ENCODE results near the gene CCNY. TPM values are rescaled to one million over a fixed set of nuclear protein-coding genes. Genes with fewer than 3 reads are reported as not detected.

CCNY gene
- total RNA-seq, 2 experiments from 2014 or later, result 47.0 to 51.5 TPM

DNA sequence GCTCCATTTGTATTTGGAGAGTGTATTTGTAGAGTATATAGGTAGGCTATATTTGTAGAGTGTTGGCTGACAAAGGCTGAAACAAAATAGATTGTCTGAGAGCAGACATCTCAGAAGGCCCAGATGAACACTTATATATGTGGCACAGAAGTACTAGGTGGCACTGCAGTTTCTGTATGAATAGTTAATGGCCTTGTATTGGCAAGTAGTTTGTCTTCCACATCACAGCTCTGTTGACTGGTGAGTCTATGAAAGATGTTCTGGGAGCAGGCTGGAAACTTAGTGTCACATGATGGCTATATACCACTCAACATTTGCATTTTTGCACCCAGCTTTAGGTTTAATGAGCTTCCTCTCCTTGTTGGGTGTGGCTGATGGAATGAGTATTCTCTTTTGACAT lies 51.9 kb downstream of the CCNY start:
- peaks cover 5% of the 10 kb centered on the region for H3K4me1 Mint-ChIP-seq
- H3K27me3 Mint-ChIP-seq, result no peaks in the 10 kb centered on the region
- H3K36me3 Mint-ChIP-seq, result peaks cover 19% of the 10 kb centered on the region
- no peak for DNase-seq
- H3K4me3 Mint-ChIP-seq, result no peak overlapping the region
- H3K9me3 Mint-ChIP-seq (ENCODE audit: low read depth), result peaks cover 14% of the 10 kb centered on the region
- ATAC-seq, result no peak
- CTCF ChIA-PET, result no interaction called here
- H3K27ac Mint-ChIP-seq, result no peak overlapping the region

- Mint-ChIP-seq H3K9me3 (ENCODE audit: low read depth) (peaks cover 14% of the 10 kb centered on the region), H3K27ac (no peak overlapping the region), H3K36me3 (peaks cover 19% of the 10 kb centered on the region), H3K4me1 (peaks cover 5% of the 10 kb centered on the region), H3K4me3 (no peak overlapping the region), H3K27me3 (no peaks in the 10 kb centered on the region)
- ATAC-seq, result no peak
- DNase-seq, result no peak
- CTCF ChIA-PET, result no interaction called here
Measured at GRCh38 chr10:35388682-35389081, 52.4 kb downstream of the CCNY start.

- Mint-ChIP-seq H3K4me1 (peaks cover 5% of the 10 kb centered on the region), H3K27me3 (no peaks in the 10 kb centered on the region)
- CTCF ChIA-PET, result no interaction called here
Measured at GRCh38 chr10:35390161-35390840, 54.0 kb downstream of the CCNY start.

GRCh38 chr10:35390843-35391152 lies 54.5 kb downstream of the CCNY start:
- DNase-seq (no peak), ATAC-seq (no peak)
- Mint-ChIP-seq H3K36me3 (peaks cover 19% of the 10 kb centered on the region), H3K4me1 (peaks cover 5% of the 10 kb centered on the region), H3K4me3 (no peak overlapping the region), H3K27ac (no peak overlapping the region), H3K9me3 (ENCODE audit: low read depth) (peaks cover 14% of the 10 kb centered on the region), H3K27me3 (no peaks in the 10 kb centered on the region)
- CTCF ChIA-PET, result no interaction called here

More at GRCh38 chr10:35390161-35390840, 54.0 kb downstream of the CCNY start:
- Mint-ChIP-seq H3K4me3 (no peak overlapping the region), H3K36me3 (peaks cover 19% of the 10 kb centered on the region), H3K27ac (no peak overlapping the region), H3K9me3 (ENCODE audit: low read depth) (peaks cover 14% of the 10 kb centered on the region)
- ATAC-seq (no peak), DNase-seq (no peak)

DNA sequence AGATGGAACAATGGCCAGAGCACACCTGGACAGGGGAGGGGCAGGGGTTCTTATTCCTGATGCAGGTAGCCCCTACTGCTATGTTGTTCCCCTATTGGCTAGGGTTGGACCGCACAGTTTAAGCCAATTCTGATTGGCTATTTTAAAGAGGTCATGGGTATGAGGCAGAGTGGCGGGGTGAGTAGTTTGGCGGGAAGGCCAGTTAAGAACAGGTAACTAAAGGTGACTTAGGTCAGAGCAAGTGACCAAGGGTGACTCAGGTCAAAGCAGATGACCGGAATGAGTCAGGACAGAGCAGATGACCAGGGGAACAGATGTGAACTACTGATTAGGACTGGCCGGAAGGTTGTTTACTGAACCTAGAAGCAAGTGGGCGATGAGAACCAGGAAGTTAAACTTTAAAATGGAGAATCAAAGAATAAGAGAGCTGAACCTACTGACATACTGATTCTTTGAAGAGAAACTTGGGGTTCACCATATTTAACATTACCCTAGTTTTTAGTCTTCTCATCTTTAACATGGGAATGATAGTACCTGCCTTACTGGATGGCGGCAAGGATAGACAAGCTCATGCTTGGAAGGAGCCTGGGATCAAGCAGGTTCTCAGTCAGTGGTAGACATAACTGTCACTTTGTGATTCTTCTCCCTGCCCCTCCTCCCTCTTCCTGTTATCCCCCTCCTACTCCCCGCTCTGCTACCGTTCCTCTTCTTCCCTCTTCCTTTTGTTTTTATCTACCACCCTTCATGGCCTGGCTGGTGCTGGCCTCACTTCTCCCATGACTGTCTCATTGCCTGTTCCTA lies 55.0 kb downstream of the CCNY start:
- Mint-ChIP-seq H3K27ac (no peak overlapping the region), H3K4me3 (no peak overlapping the region), H3K27me3 (no peaks in the 10 kb centered on the region), H3K9me3 (ENCODE audit: low read depth) (peaks cover 14% of the 10 kb centered on the region), H3K36me3 (peaks cover 19% of the 10 kb centered on the region), H3K4me1 (peaks cover 5% of the 10 kb centered on the region)
- no peak for ATAC-seq
- DNase-seq, result no peak
- CTCF ChIA-PET, result no interaction called here

GRCh38 chr10:35391954-35392262 lies 55.6 kb downstream of the CCNY start:
- Mint-ChIP-seq H3K27me3 (no peaks in the 10 kb centered on the region), H3K9me3 (ENCODE audit: low read depth) (peaks cover 14% of the 10 kb centered on the region), H3K27ac (no peak overlapping the region), H3K4me1 (peaks cover 1% of the 10 kb centered on the region), H3K36me3 (peaks cover 19% of the 10 kb centered on the region), H3K4me3 (no peak overlapping the region)
- CTCF ChIA-PET, result no interaction called here
- ATAC-seq, result no peak
- DNase-seq, result no peak

DNA sequence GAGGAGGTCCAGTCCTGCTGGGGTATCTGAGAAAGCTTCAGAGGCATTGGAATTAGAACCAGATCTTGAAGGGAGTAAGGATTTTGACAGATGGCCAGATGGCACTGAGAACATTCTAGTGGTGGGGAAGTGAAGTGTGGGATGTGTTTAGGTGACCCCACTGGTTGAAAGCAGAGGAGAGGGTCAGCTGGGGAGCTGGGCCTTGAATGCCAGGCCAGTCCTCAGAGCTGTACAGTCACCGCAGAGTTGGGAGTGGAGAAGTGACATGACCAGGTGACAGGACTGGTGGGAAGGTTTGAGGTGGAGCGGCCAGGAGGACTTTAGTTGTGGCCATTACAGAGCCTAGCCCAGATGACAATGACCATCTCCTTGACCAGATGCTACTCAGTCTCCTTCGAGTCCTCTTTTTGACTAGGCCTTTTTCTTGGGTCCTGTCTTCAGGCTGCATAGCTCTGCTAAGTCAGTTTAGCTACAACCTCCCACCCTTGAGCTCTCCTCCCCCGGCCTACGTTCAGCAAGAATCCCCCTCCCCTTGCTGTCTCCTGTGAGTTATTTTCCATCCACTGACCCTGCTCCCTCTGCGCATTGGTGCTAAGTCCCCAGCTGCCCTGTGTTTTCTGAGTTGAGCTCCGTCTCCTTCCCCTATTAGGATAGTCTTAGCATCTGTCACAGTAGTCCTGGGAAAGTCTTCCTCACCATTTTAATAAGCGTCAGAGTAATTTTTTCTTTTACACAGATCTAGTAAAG lies 56.3 kb downstream of the CCNY start:
- Mint-ChIP-seq H3K4me1 (no peaks in the 10 kb centered on the region), H3K27ac (no peak overlapping the region), H3K9me3 (ENCODE audit: low read depth) (peaks cover 14% of the 10 kb centered on the region), H3K36me3 (peaks cover 19% of the 10 kb centered on the region), H3K4me3 (no peak overlapping the region), H3K27me3 (no peaks in the 10 kb centered on the region)
- ATAC-seq (no peak), DNase-seq (no peak)
- CTCF ChIA-PET, result no interaction called here

- H3K4me1 Mint-ChIP-seq, result no peaks in the 10 kb centered on the region
Measured at GRCh38 chr10:35394411-35394851, 58.1 kb downstream of the CCNY start.

GRCh38 chr10:35394934-35395333 lies 58.6 kb downstream of the CCNY start:
- no peak overlapping the region for H3K27ac Mint-ChIP-seq
- CTCF ChIA-PET, result no interaction called here
- H3K9me3 Mint-ChIP-seq (ENCODE audit: low read depth), result peaks cover 11% of the 10 kb centered on the region
- no peak overlapping the region for H3K4me3 Mint-ChIP-seq
- ATAC-seq (no peak), DNase-seq (no peak)
- H3K27me3 Mint-ChIP-seq, result no peaks in the 10 kb centered on the region
- H3K36me3 Mint-ChIP-seq, result peaks cover 13% of the 10 kb centered on the region
- H3K4me1 Mint-ChIP-seq, result no peaks in the 10 kb centered on the region

More at GRCh38 chr10:35394411-35394851, 58.1 kb downstream of the CCNY start:
- DNase-seq (no peak), ATAC-seq (no peak)
- Mint-ChIP-seq H3K27ac (no peak overlapping the region), H3K27me3 (no peaks in the 10 kb centered on the region), H3K4me3 (no peak overlapping the region), H3K36me3 (peaks cover 17% of the 10 kb centered on the region), H3K9me3 (ENCODE audit: low read depth) (peaks cover 14% of the 10 kb centered on the region)
- CTCF ChIA-PET, result no interaction called here

DNA sequence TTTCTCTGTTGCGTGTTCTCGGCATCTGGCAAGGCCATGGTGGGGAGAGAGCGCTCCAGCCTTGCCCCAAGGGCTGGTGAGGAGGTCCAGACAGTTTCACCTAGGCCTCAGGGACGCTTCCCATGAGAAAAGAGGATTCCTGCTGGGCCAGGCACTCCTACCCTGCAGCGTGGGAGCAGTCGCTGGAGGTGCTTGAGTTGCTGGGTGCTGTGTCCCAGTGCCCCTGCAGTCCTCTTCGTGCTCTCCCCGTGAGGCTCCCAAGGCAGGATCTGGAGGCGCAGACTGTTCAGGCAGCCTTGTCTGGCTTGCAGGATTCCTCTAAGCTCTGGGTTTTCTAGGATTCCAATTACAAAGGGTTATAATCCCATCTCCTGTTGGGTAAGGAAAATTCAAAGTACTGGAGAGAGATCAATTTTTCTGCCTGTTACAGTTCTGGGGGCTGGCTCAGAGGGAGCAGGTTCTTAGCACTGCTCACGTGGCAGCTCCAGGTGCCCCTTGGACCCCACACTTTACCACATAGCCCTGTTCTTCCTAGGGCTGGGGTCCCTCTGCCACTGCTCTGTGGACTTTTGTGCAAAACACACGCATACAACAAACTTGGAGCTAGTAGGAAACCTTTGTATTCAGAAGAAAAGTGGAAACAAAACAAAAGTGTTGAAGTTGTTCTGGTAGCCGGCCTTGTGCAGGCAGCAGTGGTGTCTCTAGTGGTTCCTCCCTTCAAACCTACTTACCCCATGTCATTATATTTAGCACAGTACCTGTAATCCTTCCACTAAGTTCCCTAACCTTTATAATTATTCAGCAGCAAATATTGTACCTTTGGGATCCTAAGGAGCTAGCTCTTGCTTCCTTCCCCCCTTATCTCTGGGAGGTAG lies 60.5 kb downstream of the CCNY start:
- ATAC-seq, result no peak
- CTCF ChIA-PET, result no interaction called here
- no peak overlapping the region for H3K4me3 Mint-ChIP-seq
- no peaks in the 10 kb centered on the region for H3K9me3 Mint-ChIP-seq (ENCODE audit: low read depth)
- no peak overlapping the region for H3K27ac Mint-ChIP-seq
- no peak for DNase-seq
- no peaks in the 10 kb centered on the region for H3K36me3 Mint-ChIP-seq
- no peaks in the 10 kb centered on the region for H3K4me1 Mint-ChIP-seq
- H3K27me3 Mint-ChIP-seq, result no peaks in the 10 kb centered on the region

DNA sequence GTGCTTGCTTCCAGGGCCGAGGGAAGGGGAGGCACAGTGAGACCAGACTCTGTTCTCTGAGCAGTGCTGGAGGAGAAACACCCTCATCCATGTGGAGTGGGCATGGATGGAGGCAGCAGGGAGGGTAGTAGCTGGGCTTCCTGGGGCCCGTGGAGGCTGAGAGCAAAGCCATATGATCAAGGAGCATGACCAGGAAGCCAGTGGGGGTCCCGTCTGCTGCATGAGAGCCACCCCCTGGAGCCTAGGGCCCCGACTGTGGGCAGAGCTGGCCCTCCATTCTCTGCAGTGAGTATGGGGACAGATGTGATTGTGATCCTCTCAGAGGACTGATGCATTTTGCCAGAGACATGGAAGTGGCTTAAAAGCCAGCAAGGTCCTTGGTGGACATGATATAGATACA lies 61.6 kb downstream of the CCNY start:
- Mint-ChIP-seq H3K9me3 (ENCODE audit: low read depth) (no peaks in the 10 kb centered on the region), H3K4me1 (no peaks in the 10 kb centered on the region), H3K4me3 (no peak overlapping the region), H3K27me3 (no peaks in the 10 kb centered on the region), H3K27ac (no peak overlapping the region), H3K36me3 (no peaks in the 10 kb centered on the region)
- DNase-seq (no peak), ATAC-seq (no peak)
- CTCF ChIA-PET, result no interaction called here

- ATAC-seq (no peak), DNase-seq (no peak)
- Mint-ChIP-seq H3K27ac (no peak overlapping the region), H3K36me3 (no peaks in the 10 kb centered on the region), H3K4me3 (no peak overlapping the region), H3K27me3 (no peaks in the 10 kb centered on the region), H3K4me1 (no peaks in the 10 kb centered on the region), H3K9me3 (ENCODE audit: low read depth) (no peaks in the 10 kb centered on the region)
- CTCF ChIA-PET, result no interaction called here
Measured at GRCh38 chr10:35398355-35398754, 62.0 kb downstream of the CCNY start.

DNA sequence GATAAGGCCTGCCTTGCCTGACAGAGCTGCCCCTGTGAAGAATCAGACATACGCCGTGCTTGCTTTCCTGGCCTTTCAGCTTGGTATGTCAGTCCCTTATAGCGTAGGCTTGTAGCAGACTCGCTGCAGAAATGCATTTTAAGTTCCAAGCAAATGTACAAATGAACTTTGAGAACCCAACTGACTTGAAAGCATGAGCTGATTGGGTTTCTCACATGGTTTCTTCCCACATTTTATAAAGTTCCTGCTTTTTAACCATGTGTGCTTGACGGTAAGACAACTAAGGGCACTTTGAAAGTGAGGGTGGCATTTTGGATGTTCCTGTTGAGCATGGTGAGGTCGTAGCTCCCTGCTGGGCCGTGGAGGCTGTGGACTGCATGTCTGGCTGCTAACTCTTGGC lies 62.6 kb downstream of the CCNY start:
- no peak overlapping the region for H3K27ac Mint-ChIP-seq
- H3K9me3 Mint-ChIP-seq (ENCODE audit: low read depth), result no peaks in the 10 kb centered on the region
- CTCF ChIA-PET, result no interaction called here
- no peaks in the 10 kb centered on the region for H3K4me1 Mint-ChIP-seq
- no peaks in the 10 kb centered on the region for H3K27me3 Mint-ChIP-seq
- no peaks in the 10 kb centered on the region for H3K36me3 Mint-ChIP-seq
- H3K4me3 Mint-ChIP-seq, result no peak overlapping the region
- no peak for DNase-seq
- ATAC-seq, result no peak
